Adrenal gland (tissue), 12 donors: ENCODE results near the gene BROX. TPM values are rescaled to one million over a fixed set of nuclear protein-coding genes. Genes with fewer than 3 reads are reported as not detected.

Experiments
- DNase-seq, 7 donors: peaks; one replicate each; pipeline ENCODE4 v3.0.0-alpha.2; 2019 to 2020
- H3K27ac ChIP-seq, 5 donors: fragments of 200-600 bp; sonication (generic) in 4 of 5; 1 replicate in 3 of 5; 2 replicates in 2 of 5; pipeline versions ENCODE4 v1.5.1 to v1.8.0; 2016 to 2020; ENCODE audit warnings: mild to moderate bottlenecking in 1 of 5
- H3K27me3 ChIP-seq: fragments of 200-600 bp; 2 replicates; pipeline ENCODE4 v1.8.0; 2021
- H3K36me3 ChIP-seq, 2 donors: fragments of 200-600 bp; replicated peaks in 1 of 2; 1 replicate in 1 of 2; 2 replicates in 1 of 2; pipeline versions ENCODE4 v1.5.1 to v1.8.0; 2018 to 2022
- H3K4me1 ChIP-seq, 2 donors: fragments of 200-600 bp; replicated peaks in 1 of 2; 1 replicate in 1 of 2; 2 replicates in 1 of 2; pipeline versions ENCODE4 v1.5.1 to v1.8.0; 2018 to 2021
- H3K4me3 ChIP-seq, 4 donors: fragments of 200-600 bp; sonication (generic) in 3 of 4; one replicate each; pipeline ENCODE4 v1.5.1; 2016 to 2018
- H3K9me3 ChIP-seq, 3 donors: fragments of 200-600 bp; sonication (generic) in 1 of 3; replicated peaks in 1 of 3; 1 replicate in 2 of 3; 2 replicates in 1 of 3; pipeline versions ENCODE4 v1.5.1 to v1.8.0; 2016 to 2021
- CTCF ChIP-seq, 6 experiments: fragments of 450-650 bp in 4 of 6; fragments of 200-600 bp in 2 of 6; sonication (generic) in 1 of 6; IDR thresholded peaks; 1 replicate in 5 of 6; 2 replicates in 1 of 6; pipeline versions ENCODE4 v1.5.1 to v1.8.0; 2016 to 2021; ENCODE audit warnings: antibody characterized with exemption in 6 of 6, mild to moderate bottlenecking in 2 of 6, moderate library complexity in 1 of 6
- POLR2A ChIP-seq, 2 donors: fragments of 450-650 bp; IDR thresholded peaks; one replicate each; pipeline ENCODE4 v1.6.1; 2017; ENCODE audit warnings: antibody characterized with exemption in 2 of 2, mild to moderate bottlenecking in 2 of 2, moderate library complexity in 1 of 2
- WGBS, 4 donors: extraction: QIAGEN DNeasy Blood & Tissue Kit in 2 of 4; methylation state at CpG; one replicate each; pipeline versions ENCODE4 v1.1.5 to v1.1.7; 2013 to 2017; 5-methylcytosine and 5-hydroxymethylcytosine counted together
- intact Hi-C, 2 donors: fragments of 100-400 bp; cut with DNase I; formaldehyde crosslinking; loops; one replicate each; pipeline versions ENCODE4 v1.14.1 to v1.15.0; 2022 to 2023
- polyA plus RNA-seq, 3 donors: library from polyadenylated mRNA; stranded (reverse); fragments of 200-250 nt in 2 of 3; fragments of 350-450 nt in 1 of 3; fragmentation: Illumina TruSeq in 1 of 3; extraction: RNeasy Lipid Tissue Mini Kit (QIAGEN cat#74804) in 1 of 3; gene quantifications; one replicate each; pipeline ENCODE4 v1.2.3, GENCODE V29; 2013 to 2014
- total RNA-seq, 9 donors: library from RNA; depleted of rRNA in 4 of 9; stranded (reverse); fragments of >200 nt in 4 of 9; fragments of 120-200 nt in 1 of 9; fragmentation: NEBNext Ultra II Directional in 1 of 9; extraction: Animal tissue kit (Norgen Biotek cat#: 25700) in 1 of 9; gene quantifications; one replicate each; pipeline versions ENCODE4 v1.1.0 to v1.2.4, GENCODE V29; 2013 to 2023
- donor health status: healthy with polysubstance abuse.
- donor health status: Bipolar disorder and iron deficiency.
- donor health status: DM: yes; HTN: yes; CAD: no.
- donor health status: DM: no; HTN: no; CAD: no.
- donor health status: DM: no; HTN: no; CAD: no.
- donor health status: DM: yes; HTN: yes; CAD: no.

The BROX gene
- total and polyA plus RNA-seq, 12 donors = 14.1 to 81.3 (median 41.3) TPM

- intact Hi-C loops = no loop called here
- no peak for DNase-seq
- TF ChIP-seq POLR2A (IDR thresholded peaks at IDR 0.05) = no peak
- TF ChIP-seq CTCF (IDR thresholded peaks at IDR 0.05) = no peak
- Histone ChIP-seq H3K9me3 (no peaks in the 10 kb centered on the region), H3K36me3 (no peaks in the 10 kb centered on the region), H3K4me3 (no peak overlapping the region), H3K27ac (no peak overlapping the region), H3K4me1 (no peaks in the 10 kb centered on the region), H3K27me3 (no peaks in the 10 kb centered on the region)
- 65 to 81% (median 67%) methylated on average over 2 of the region's 2 CpGs for WGBS, 4 donors
Measured at GRCh38 chr1:222769971-222770620, 57.7 kb downstream of the BROX start.

- Histone ChIP-seq H3K9me3 (no peaks in the 10 kb centered on the region), H3K27me3 (no peaks in the 10 kb centered on the region), H3K27ac (peak overlapping the region in 2 of 5 donors; percentile 56 to 65), H3K4me3 (no peak overlapping the region), H3K4me1 (no peaks in the 10 kb centered on the region), H3K36me3 (no peaks in the 10 kb centered on the region)
- no peak for TF ChIP-seq CTCF (IDR thresholded peaks at IDR 0.05)
- no peak for TF ChIP-seq POLR2A (IDR thresholded peaks at IDR 0.05)
- 59 to 66% (median 64%) methylated on average over 4 of the region's 4 CpGs for WGBS, 4 donors
- peak in 1 of 7 donors; percentile 14 for DNase-seq
- intact Hi-C loops = no loop called here
Measured at GRCh38 chr1:222772996-222773379, 60.6 kb downstream of the BROX start.

GRCh38 chr1:222777463-222777862 is 65.1 kb downstream of the BROX start:
- WGBS, 4 donors = 88 to 95% (median 93%) methylated on average over 1 of the region's 1 CpG
- H3K27me3 ChIP-seq = peaks cover 11% of the 10 kb centered on the region
- H3K9me3 ChIP-seq = no peaks in the 10 kb centered on the region
- intact Hi-C loops = no loop called here
- no peak overlapping the region for H3K27ac ChIP-seq
- no peaks in the 10 kb centered on the region for H3K4me1 ChIP-seq
- DNase-seq = no peak
- H3K4me3 ChIP-seq = no peak overlapping the region
- no peaks in the 10 kb centered on the region for H3K36me3 ChIP-seq
- TF ChIP-seq CTCF (IDR thresholded peaks at IDR 0.05) (no peak), POLR2A (IDR thresholded peaks at IDR 0.05) (no peak)

DNA sequence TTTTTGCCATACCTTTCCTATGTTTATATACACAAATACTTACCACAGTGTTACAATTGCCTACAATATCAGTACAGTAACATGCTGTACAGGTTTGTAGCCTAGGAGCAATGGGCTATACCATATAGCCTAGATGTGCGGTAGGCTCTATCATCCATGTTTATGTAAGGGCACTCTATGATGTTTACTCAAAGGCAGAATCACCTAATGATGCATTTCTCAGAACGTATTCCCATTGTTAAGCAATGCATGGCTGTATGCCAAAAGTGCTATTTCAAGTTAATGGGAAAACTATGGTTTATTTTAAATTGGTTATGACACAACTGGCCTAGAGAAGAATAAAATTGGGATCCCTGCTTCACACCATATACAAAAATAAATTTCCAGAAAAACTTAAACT is 65.6 kb downstream of the BROX start:
- Histone ChIP-seq H3K9me3 (no peaks in the 10 kb centered on the region), H3K4me1 (no peaks in the 10 kb centered on the region), H3K36me3 (no peaks in the 10 kb centered on the region), H3K27ac (no peak overlapping the region), H3K27me3 (peaks cover 15% of the 10 kb centered on the region), H3K4me3 (no peak overlapping the region)
- DNase-seq = no peak
- TF ChIP-seq CTCF (IDR thresholded peaks at IDR 0.05) (no peak), POLR2A (IDR thresholded peaks at IDR 0.05) (no peak)
- WGBS, 4 donors = 32 to 53% (median 47%) methylated on average over 2 of the region's 2 CpGs
- intact Hi-C loops = no loop called here
